ENCODE results near the gene PPP1R2B. TPM values are rescaled to one million over a fixed set of nuclear protein-coding genes. Genes with fewer than 3 reads are reported as not detected.

The PPP1R2B gene
- total and polyA plus RNA-seq, 9 donors, result 0.06 to 0.24 (median 0.10) TPM; not detected in 3

DNA sequence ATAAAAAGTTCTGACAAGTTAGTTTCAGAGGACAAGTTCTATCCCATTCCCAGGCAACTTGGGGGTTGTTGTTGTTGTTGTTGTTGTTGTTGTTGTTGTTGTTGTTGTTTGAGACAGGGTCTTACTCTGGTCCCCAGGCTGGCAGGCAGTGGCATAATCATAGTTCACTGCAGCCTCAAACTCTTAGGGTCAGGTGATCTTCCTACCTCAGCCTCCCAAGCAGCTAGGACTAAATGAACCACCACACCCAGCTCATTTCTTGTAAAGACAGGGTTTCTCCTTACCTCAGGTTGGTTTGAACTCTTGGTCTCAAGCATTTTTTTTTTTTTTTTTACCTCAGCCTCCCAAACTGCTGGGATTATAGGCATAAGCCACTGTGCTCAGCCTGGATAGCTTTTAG, 15.3 kb downstream of the PPP1R2B start:
- DNase-seq, result no peak
- H3K27ac ChIP-seq (ENCODE audit: low read length), result no peak overlapping the region
- H3K9me3 ChIP-seq (replicated peaks; ENCODE audit: control insufficient read depth, low read depth, low read length), result peaks cover 2% of the 10 kb centered on the region
- H3K4me1 ChIP-seq (ENCODE audit: control insufficient read depth, insufficient read depth, low read length), result no peaks in the 10 kb centered on the region
- H3K4me3 ChIP-seq (ENCODE audit: low read length), result no peak overlapping the region
- H3K27me3 ChIP-seq (ENCODE audit: control insufficient read depth, insufficient read depth, low read length), result no peaks in the 10 kb centered on the region
- no peaks in the 10 kb centered on the region for H3K36me3 ChIP-seq (ENCODE audit: control insufficient read depth, insufficient read depth, low read length)

DNA sequence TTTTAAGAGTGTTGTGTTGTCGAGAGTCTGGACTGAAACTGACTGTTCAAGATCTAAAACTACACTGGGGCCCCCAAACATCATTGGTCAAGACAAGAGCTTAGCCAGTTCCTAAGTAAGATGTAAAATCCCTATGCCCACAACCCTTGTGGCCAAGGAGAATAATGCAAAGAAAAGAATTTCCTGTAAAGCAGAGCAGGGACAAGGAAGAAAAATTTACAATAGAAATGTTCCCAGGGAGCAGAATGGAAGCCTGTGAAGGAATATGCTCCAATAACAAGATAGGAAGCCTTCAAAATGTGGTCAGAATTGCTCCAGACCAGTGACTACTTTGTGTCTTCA, 20.4 kb downstream of the PPP1R2B start:
- H3K36me3 ChIP-seq (ENCODE audit: control insufficient read depth, insufficient read depth, low read length), result no peaks in the 10 kb centered on the region
- peaks cover 2% of the 10 kb centered on the region for H3K9me3 ChIP-seq (replicated peaks; ENCODE audit: control insufficient read depth, low read depth, low read length)
- no peaks in the 10 kb centered on the region for H3K4me1 ChIP-seq (ENCODE audit: control insufficient read depth, insufficient read depth, low read length)
- DNase-seq, result no peak
- no CpG with 5 or more reads among the region's 1 CpG for WGBS (ENCODE audit: insufficient coverage)
- H3K4me3 ChIP-seq (ENCODE audit: low read length), result no peak overlapping the region
- no peaks in the 10 kb centered on the region for H3K27me3 ChIP-seq (ENCODE audit: control insufficient read depth, insufficient read depth, low read length)
- H3K27ac ChIP-seq (ENCODE audit: low read length), result no peak overlapping the region

DNA sequence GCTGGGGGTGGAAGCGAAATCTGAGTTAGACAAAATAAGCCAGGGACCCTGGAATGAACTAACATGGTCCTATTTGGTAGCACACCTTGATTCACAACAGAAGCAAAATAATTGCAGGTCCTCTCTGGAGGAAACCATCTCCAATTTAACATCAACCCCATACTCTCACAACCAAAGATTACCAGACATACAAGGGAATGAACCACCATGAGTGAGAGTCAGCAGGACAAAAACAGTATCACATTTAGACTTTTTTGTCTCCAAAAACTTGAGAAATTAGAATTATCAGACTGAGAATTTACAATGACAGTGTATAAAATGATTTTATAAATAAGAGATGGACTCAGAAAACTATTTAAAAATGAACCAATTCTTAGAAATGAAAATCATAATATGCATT, 21.1 kb downstream of the PPP1R2B start:
- Histone ChIP-seq H3K9me3 (replicated peaks; ENCODE audit: control insufficient read depth, low read depth, low read length) (peaks cover 2% of the 10 kb centered on the region), H3K27me3 (ENCODE audit: control insufficient read depth, insufficient read depth, low read length) (no peaks in the 10 kb centered on the region), H3K27ac (ENCODE audit: low read length) (no peak overlapping the region), H3K4me3 (ENCODE audit: low read length) (no peak overlapping the region), H3K4me1 (ENCODE audit: control insufficient read depth, insufficient read depth, low read length) (no peaks in the 10 kb centered on the region), H3K36me3 (ENCODE audit: control insufficient read depth, insufficient read depth, low read length) (no peaks in the 10 kb centered on the region)
- WGBS (ENCODE audit: insufficient coverage), result no CpG with 5 or more reads among the region's 1 CpG
- no peak for DNase-seq

DNA sequence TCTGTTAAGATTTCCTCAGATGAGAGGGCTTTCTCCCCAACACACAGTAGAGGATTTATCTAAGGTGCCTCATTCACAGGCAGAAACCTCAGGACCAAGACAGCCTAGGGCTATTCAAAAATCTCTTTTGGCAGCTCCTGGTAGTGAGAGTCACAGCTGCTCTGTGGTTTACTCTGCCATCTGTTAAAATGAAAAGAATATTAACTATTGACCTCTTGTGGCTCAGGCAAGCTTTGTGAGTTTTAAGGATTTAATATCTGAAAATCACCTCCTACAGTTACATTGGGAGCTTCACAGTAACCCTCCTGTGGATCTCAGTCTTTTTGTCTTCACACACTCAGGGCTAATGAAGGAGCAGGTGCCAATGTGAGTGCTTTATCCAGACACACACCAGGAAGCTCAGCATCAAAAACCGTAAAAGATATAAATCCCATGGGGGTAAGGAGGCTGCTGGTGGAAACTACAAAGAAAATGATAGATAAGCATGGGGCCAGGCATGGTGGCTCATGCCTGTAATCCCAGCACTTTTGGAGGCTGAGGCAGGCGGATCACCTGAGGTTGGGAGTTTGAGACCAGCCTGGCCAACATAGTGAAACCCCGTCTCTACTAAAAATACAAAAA, 29.7 kb downstream of the PPP1R2B start:
- H3K36me3 ChIP-seq (ENCODE audit: control insufficient read depth, insufficient read depth, low read length), result no peaks in the 10 kb centered on the region
- no peaks in the 10 kb centered on the region for H3K4me1 ChIP-seq (ENCODE audit: control insufficient read depth, insufficient read depth, low read length)
- H3K9me3 ChIP-seq (replicated peaks; ENCODE audit: control insufficient read depth, low read depth, low read length), result no peaks in the 10 kb centered on the region
- no peak overlapping the region for H3K27ac ChIP-seq (ENCODE audit: low read length)
- no peaks in the 10 kb centered on the region for H3K27me3 ChIP-seq (ENCODE audit: control insufficient read depth, insufficient read depth, low read length)
- H3K4me3 ChIP-seq (ENCODE audit: low read length), result no peak overlapping the region
- WGBS (ENCODE audit: insufficient coverage), result no CpG with 5 or more reads among the region's 3 CpGs
- peak; percentile 10 for DNase-seq

DNA sequence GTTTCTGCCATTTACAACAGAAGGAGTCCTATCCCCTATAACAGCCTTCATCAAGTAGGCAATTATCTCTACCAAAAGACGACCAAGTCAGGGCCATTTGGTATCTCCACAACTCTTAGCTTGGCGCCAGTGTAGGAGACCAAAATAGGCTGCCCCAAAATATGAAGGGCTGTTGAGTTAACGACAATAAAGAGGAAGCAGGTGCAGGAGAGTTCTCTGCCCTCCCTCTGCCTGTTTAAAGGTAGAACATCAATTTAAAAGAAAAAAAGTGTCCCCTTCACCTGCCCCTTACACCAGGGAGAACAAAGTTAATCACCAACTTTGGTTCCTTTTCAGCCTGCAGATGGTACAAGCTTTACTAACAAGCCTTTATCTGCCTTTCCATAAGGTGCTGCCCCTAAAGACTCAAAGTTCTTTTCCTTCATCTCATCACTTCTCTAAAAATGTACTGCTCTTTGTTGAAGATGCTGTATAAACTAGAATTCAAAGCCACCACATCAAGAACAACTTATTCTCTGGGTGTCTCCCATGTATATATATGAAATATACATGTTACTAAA, 33.3 kb downstream of the PPP1R2B start:
- Histone ChIP-seq H3K4me3 (ENCODE audit: low read length) (no peak overlapping the region), H3K9me3 (replicated peaks; ENCODE audit: control insufficient read depth, low read depth, low read length) (no peaks in the 10 kb centered on the region), H3K27me3 (ENCODE audit: control insufficient read depth, insufficient read depth, low read length) (no peaks in the 10 kb centered on the region), H3K4me1 (ENCODE audit: control insufficient read depth, insufficient read depth, low read length) (no peaks in the 10 kb centered on the region), H3K36me3 (ENCODE audit: control insufficient read depth, insufficient read depth, low read length) (no peaks in the 10 kb centered on the region), H3K27ac (ENCODE audit: low read length) (no peak overlapping the region)
- WGBS (ENCODE audit: insufficient coverage), result no CpG with 5 or more reads among the region's 3 CpGs
- DNase-seq, result no peak

DNA sequence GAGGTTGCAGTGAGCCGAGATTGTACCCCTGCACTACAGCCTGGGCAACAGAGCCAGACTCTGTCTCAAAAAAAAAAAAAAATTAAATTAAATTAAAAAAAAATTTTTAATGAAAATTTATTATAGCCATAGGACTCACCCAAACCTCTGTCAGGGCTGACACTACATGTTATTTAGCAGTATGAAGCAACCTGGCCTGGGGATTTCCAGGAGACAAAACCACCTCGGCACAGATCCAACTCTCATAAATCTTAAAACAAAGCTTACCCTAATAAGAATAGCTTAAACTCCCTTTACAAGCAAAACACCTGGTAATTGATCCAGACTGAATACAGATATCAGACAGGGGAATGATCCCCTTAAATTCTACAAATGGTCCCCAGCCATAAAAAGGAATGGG, 38.4 kb downstream of the PPP1R2B start:
- no peak for DNase-seq
- no peaks in the 10 kb centered on the region for H3K9me3 ChIP-seq (replicated peaks; ENCODE audit: control insufficient read depth, low read depth, low read length)
- H3K4me1 ChIP-seq (ENCODE audit: control insufficient read depth, insufficient read depth, low read length), result no peaks in the 10 kb centered on the region
- no peak overlapping the region for H3K27ac ChIP-seq (ENCODE audit: low read length)
- no peak overlapping the region for H3K4me3 ChIP-seq (ENCODE audit: low read length)
- no peaks in the 10 kb centered on the region for H3K27me3 ChIP-seq (ENCODE audit: control insufficient read depth, insufficient read depth, low read length)
- WGBS (ENCODE audit: insufficient coverage), result no CpG with 5 or more reads among the region's 2 CpGs
- H3K36me3 ChIP-seq (ENCODE audit: control insufficient read depth, insufficient read depth, low read length), result no peaks in the 10 kb centered on the region

DNA sequence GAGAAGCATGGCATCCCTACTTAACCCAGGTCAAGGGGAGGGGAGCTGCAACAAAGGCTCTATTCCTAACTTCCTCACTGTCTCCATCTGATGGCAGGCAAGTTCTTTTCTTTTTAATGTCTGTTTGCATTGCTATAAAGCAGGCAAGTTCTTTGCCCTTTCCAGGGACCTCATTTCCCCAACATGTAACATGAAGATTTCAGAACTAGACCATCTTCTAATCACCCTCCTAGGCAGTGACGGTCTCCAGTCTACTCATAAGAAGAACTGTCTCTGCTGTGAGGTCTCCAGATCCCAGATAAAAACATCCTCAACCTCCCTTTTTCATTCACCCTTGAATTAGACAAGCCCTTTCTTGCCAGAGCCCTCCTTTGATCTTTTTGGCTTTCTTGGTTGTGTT, 42.1 kb downstream of the PPP1R2B start:
- Histone ChIP-seq H3K4me3 (ENCODE audit: low read length) (no peak overlapping the region), H3K4me1 (ENCODE audit: control insufficient read depth, insufficient read depth, low read length) (no peaks in the 10 kb centered on the region), H3K27me3 (ENCODE audit: control insufficient read depth, insufficient read depth, low read length) (no peaks in the 10 kb centered on the region), H3K36me3 (ENCODE audit: control insufficient read depth, insufficient read depth, low read length) (no peaks in the 10 kb centered on the region), H3K9me3 (replicated peaks; ENCODE audit: control insufficient read depth, low read depth, low read length) (no peaks in the 10 kb centered on the region), H3K27ac (ENCODE audit: low read length) (no peak overlapping the region)
- 82% methylated on average over 1 of the region's 1 CpG for WGBS (ENCODE audit: insufficient coverage)
- no peak for DNase-seq

DNA sequence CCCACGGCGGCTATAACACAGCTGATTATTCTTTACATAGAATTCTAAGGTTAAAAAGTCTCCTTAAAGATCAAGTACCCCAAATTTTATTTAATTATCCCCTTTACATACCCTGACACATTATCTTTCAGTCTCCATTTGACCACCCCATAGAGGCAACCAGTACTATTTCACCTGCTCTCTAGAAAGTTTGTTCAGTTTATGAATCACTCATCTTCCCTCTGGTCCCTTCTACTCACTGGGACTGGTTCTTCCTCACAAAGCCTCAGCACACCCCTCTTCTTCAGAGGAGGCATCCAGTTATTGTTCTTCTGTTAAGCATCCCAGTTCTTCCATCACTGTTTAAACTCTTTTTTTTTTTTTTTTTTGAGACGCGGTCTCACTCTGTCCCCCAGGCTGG, 42.8 kb downstream of the PPP1R2B start:
- Histone ChIP-seq H3K27ac (ENCODE audit: low read length) (no peak overlapping the region), H3K4me1 (ENCODE audit: control insufficient read depth, insufficient read depth, low read length) (no peaks in the 10 kb centered on the region), H3K27me3 (ENCODE audit: control insufficient read depth, insufficient read depth, low read length) (no peaks in the 10 kb centered on the region), H3K36me3 (ENCODE audit: control insufficient read depth, insufficient read depth, low read length) (no peaks in the 10 kb centered on the region), H3K4me3 (ENCODE audit: low read length) (no peak overlapping the region), H3K9me3 (replicated peaks; ENCODE audit: control insufficient read depth, low read depth, low read length) (no peaks in the 10 kb centered on the region)
- WGBS (ENCODE audit: insufficient coverage), result 100% methylated on average over 2 of the region's 4 CpGs
- DNase-seq, result no peak

DNA sequence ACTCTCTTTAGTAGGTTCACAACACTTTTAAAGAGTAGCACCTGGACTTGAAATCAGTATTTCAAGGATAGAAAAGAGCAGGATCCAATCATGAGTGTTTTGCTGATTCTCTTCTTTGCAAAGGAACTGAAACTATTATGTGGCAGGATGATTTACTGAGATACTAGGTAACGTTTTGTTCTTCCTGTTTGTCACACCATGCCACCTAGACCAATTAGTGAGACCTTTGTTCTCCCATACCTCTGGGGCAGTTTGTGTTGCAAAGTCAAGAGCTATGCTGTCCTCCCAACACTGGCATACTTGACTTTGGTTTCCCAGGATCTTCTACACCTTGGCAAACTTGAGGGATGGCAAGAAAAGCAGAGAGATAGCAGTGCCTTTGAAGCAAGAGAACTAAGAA, 43.4 kb downstream of the PPP1R2B start:
- H3K9me3 ChIP-seq (replicated peaks; ENCODE audit: control insufficient read depth, low read depth, low read length), result no peaks in the 10 kb centered on the region
- no peak overlapping the region for H3K27ac ChIP-seq (ENCODE audit: low read length)
- DNase-seq, result no peak
- no CpG with 5 or more reads among the region's 1 CpG for WGBS (ENCODE audit: insufficient coverage)
- no peak overlapping the region for H3K4me3 ChIP-seq (ENCODE audit: low read length)
- H3K27me3 ChIP-seq (ENCODE audit: control insufficient read depth, insufficient read depth, low read length), result no peaks in the 10 kb centered on the region
- no peaks in the 10 kb centered on the region for H3K36me3 ChIP-seq (ENCODE audit: control insufficient read depth, insufficient read depth, low read length)
- no peaks in the 10 kb centered on the region for H3K4me1 ChIP-seq (ENCODE audit: control insufficient read depth, insufficient read depth, low read length)

DNA sequence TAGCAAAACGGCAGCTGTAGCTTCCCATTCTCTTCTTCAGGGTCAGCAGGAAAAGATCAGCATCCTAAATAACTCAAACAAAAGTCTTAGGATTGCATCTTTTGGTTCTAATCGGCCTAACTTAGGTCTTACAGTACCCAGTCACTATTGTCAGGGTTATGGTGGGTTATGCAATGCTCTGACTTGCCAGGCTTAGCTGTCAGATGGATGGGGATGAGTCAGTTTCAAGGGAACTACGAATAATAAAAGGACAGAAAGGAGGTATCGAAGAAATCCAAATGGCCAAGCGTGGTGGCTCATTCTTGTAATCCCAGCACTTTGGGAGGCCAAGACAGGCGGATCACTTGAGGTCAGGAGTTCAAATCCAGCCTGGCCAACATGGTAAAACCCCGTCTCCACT, 46.5 kb downstream of the PPP1R2B start:
- Histone ChIP-seq H3K27ac (ENCODE audit: low read length) (no peak overlapping the region), H3K36me3 (ENCODE audit: control insufficient read depth, insufficient read depth, low read length) (no peaks in the 10 kb centered on the region), H3K27me3 (ENCODE audit: control insufficient read depth, insufficient read depth, low read length) (no peaks in the 10 kb centered on the region), H3K9me3 (replicated peaks; ENCODE audit: control insufficient read depth, low read depth, low read length) (no peaks in the 10 kb centered on the region), H3K4me3 (ENCODE audit: low read length) (no peak overlapping the region), H3K4me1 (ENCODE audit: control insufficient read depth, insufficient read depth, low read length) (no peaks in the 10 kb centered on the region)
- DNase-seq, result no peak
- WGBS (ENCODE audit: insufficient coverage), result 81% methylated on average over 4 of the region's 7 CpGs
